ENCODE data around the gene PSMD9.

GRCh38 chr12:121961195-121961879 is 72.7 kb downstream of the PSMD9 start:
- TF ChIP-seq ZNF274 (IDR thresholded peaks at IDR 0.05; ENCODE audit: low read depth, low read length), result no peak
- TF ChIP-seq YY1 (IDR thresholded peaks at IDR 0.05; ENCODE audit: insufficient read depth, insufficient read length), result no peak

Data from NT2/D1 (cell line).